Hippocampal formation (tissue), 2 donors: Measurements from ENCODE around the gene DAPK1.
"Not testable (repeated sequence)": the region's sequence is repeated elsewhere in the genome, so short reads cannot be mapped to it uniquely, and the experiment has no call there.

ENCODE experiments used
- DNase-seq, 2 donors: peaks; one replicate each; lab custom pipeline; 2025; lab: John Stamatoyannopoulos, UW

DAPK1 gene

DNA sequence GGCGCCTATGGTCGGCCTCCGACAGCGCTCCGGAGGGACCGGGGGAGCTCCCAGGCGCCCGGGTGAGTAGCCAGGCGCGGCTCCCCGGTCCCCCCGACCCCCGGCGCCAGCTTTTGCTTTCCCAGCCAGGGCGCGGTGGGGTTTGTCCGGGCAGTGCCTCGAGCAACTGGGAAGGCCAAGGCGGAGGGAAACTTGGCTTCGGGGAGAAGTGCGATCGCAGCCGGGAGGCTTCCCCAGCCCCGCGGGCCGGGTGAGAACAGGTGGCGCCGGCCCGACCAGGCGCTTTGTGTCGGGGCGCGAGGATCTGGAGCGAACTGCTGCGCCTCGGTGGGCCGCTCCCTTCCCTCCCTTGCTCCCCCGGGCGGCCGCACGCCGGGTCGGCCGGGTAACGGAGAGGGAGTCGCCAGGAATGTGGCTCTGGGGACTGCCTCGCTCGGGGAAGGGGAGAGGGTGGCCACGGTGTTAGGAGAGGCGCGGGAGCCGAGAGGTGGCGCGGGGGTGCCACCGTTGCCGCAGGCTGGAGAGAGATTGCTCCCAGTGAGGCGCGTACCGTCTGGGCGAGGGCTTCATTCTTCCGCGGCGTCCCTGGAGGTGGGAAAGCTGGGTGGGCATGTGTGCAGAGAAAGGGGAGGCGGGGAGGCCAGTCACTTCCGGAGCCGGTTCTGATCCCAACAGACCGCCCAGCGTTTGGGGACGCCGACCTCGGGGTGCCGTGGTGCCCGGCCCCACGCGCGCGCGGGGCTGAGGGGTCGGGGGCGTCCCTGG is 561 bp downstream of the DAPK1 start:
- peak in 1 of 2 donors; percentile 42 for DNase-seq

DNA sequence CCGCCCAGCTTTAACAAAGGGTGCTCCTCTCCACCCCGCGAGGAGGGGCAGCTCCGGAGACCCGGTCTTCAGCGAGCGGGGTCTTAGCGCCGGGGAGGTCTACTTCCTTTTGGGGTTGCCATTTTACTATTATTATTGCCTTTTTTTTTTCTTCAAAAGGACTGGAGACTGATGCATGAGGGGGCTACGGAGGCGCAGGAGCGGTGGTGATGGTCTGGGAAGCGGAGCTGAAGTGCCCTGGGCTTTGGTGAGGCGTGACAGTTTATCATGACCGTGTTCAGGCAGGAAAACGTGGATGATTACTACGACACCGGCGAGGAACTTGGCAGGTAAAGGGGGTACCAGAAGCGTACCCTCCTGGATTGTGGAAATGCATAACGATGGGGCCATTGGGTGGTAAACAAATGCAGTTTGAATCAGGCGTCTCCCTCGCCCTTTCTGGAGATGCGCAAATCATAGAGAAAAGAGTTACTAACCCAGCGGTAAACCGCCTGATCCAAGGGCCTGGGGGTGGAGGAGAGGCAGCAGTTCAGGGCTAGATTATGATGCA is 1.2 kb downstream of the DAPK1 start:
- DNase-seq, result no peak

DNA sequence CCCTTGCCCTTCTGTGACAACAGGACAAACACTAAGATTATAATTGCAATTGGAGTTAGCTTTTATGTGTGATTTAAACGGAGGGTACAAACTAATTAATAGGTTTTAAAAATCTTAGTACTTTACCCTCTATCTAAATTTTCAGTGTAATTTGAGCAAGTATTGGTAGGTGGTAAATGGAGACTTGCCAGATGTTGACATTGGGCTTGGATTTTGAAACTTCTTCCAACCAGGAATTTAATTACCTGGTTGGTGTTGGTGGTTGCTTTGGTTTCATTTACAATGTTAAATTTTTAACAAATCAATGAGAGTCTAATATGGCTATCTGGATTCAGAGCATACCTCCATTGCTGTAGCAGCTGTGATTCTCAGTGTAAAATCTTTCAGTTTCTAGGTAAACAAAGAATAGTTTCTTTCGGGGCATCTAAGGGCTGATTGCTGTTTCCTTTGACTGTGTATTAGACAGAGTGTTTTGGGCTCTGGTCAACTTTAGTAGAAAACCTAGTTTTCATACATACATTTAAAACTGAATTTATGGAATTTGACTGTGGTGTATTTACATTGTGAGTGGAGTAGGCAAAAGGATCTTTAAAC is 1.9 kb downstream of the DAPK1 start:
- DNase-seq, result no peak

DNA sequence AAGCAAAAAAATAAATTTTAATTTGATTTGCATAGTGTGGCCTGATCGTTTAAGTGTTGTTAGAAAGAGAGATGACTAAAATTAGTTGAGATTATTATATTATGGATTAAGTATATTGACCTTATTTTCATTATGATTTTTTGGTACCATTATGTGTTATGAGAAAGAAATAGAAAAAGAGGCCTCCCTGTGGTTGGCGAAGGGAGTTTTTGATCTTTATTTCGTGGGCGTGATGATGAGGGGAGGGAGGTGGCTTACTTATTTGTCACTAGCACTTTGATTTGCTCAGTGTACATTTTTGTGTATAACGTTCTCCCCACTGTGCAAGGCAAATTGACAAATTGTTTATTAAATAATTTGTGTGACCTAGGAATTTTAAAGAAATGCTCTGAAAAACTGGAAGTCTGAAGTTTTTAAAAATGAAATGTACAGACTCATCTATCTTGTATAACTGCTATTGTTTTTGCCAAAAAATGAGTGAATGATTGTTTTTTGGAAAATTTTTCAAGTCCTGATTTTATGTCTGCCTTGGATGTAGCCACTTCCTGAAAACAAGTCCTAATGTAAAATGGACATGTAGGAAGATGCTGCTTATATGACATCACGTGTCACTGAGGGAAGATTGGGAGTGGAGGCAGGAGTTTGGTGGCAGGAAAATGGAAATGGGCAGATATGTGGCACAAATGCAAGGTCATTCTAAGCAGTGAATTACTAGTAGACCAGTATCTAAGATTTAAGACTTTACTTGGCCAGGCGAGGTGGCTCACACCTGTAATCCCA is 3.0 kb downstream of the DAPK1 start:
- no peak for DNase-seq

DNA sequence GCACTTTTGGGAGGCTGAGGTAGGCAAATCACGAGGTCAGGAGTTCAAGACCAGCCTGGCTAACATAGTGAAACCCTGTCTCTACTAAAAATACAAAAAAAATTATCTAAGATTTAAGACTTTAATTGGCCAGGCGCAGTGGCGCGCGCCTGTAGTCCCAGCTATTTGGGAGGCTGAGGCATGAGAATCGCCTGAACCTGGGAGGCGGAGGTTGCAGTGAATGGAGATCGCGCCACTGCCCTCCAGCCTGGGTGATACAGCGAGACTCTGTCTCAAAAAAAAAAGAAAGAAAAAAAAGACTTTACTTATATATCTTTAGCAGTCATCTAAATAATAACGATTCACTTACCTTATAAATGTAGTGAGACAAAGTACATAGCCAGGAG is 3.6 kb downstream of the DAPK1 start:
- not testable (repeated sequence) for DNase-seq

DNA sequence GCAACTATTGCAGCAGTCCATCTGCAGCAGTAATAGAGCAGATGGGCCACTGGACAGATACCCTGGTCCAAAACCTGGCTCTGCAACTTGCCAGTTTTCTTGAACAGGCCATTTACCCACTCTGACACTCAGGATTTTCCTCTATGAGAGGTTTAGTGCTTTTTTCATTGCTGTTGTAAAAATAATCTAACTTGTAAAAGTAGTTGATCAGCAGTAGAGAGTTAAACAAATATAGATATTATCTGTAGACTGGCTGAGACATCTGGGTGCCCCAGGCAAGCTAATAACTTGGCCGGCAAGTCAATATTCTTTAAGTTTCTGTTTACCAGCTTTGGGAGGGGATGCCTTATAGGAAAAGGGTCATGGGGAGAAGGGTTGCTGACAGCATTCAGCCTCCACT is 4.1 kb downstream of the DAPK1 start:
- DNase-seq, result no peak

DNA sequence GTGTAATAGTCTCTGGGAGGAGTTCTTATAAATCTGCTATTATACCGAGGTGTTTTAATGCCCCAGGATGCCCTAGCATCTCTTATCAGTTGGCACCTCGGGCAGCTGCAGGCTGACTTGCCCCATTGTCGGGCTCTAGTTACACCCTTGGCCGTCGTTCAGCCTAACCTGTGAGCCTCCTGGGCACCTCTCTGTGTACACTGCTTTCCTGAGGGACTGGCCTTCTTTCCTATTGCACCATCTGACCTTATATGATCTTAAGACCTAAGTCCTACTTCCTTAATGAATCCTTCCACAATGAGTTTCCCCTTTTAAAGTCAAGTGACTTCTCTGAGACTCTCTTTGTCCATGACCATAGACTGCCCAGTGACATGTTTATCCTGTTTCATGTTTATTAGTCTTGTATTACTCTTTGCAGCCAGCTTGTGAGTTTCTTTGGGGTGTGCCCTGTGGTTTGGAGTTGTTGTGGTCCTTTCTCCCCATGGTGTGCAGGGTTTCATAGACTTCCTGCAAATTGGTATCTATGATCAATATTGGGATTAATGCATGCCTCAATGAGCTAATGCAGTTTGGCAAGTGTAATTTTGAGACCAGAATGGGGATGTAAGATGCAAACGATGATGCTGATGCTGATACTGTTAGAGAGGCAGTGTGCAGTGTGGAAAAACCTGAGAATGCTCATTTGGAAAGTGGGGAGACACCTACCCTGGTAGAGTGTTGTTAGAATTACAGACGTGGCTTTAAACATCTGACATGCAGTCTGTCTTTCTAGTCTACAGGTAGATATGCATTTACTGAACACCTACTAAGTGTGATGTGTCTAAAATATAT is 4.9 kb downstream of the DAPK1 start:
- DNase-seq, result no peak

DNA sequence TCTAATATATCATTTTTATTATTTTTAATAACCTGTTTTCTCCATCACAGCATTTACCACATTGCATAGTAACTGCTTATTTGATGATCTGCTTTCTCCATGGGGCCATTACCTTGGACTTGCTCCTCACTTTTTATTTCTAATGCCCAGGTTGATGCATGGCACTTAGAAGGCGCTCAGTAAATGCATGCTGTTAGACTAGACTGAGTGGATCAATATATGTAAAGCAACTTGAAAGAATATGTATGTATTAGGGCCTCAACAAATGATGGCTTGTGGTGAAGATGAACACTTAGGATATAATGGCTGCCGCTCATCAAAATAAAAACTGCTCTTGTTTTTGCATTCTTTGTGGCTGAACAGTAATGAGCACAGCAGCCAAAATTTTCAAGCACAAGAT is 5.8 kb downstream of the DAPK1 start:
- no peak for DNase-seq

DNA sequence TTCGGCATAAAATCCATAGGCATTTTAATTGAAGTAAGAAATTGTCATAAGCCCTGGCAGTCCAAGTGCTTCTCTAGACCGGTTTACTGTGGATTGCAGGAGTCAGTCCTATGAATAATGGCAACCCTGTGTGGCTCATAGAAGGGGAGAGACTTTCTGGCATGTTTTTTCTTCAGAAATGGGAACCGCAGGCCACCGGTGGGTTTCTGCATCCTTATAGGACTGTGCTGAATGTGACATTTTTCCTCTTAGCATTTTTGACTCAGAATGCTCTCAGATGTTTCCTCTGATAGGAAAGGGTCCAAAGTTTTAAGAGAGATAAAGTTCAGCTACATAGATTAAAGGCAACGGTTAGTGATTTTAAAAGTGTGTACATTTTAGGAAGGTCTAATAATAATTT is 6.3 kb downstream of the DAPK1 start:
- DNase-seq, result no peak

DNA sequence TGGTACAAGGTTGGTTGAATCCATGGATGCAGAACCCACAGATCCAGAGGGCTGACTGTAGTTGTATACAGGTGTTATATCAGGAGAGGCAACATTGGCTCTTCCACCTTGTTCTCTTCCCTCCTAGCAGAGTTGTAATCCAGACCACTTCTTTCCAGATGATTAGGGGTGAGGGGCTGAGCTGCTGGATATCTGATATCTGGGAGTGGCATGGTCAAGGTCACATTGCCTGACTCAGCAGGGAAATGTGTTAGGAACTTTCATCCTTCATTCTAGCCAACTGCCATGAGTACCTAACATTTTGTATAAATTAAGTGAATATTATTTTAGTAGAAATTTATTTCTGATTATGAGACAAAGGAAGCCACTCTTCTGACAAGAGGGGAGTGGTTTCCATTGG is 7.3 kb downstream of the DAPK1 start:
- DNase-seq, result no peak

DNA sequence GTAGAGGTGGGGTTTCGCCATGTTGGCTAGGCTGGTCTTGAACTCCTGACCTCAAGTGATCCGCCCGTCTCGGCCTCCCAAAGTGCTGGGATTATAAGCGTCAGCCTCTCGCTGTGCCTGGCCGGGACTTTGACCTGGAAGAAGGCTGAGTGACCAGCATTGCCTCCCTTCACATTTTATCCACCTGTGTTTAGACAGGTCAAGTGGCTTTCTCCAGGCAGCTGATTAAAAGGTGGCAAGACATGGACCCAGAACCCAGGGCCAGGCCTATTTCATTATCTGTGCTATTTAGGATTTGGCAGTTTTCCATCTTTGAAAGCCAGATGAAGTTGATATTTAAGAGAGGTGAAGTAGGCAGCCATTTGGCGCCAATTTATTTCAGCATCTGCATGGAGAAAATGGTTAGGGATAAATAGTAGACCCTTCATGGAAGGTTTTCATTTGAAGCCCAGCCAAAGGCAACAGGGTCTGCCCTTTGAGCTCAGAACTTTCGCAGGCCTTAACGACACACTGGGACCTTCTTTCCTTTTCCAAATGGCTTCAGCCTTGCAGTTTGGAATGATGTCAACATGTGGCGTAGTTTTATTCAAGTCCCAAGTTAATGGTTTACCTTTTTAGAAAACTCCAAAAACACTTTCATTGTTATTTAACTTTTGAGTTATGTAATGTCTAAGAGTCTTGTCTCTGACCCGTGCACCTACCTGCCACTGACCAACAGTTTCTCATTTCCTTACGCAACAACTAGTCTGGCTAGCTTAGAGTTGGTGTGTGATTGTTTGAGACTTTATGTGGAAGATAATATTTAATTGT is 8.4 kb downstream of the DAPK1 start:
- no peak for DNase-seq

DNA sequence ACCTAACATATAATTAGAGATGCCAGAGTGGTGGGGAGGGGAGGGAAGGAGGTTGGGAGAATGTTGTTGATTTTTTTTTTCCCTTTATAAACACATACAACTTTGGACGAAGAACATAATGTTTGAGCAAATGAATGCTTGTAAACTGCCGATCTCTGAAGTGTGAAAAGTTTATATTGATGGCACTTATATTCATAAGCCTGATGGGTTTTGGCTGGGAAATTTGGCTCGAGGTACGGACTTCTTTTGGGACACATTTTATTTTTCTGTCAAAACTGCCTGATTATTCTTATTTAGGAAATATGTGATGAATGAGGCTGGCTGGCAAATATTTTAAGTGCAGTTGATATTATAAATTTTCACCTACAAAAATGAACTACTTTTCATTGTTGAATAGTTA is 9.9 kb downstream of the DAPK1 start:
- DNase-seq, result no peak

DNA sequence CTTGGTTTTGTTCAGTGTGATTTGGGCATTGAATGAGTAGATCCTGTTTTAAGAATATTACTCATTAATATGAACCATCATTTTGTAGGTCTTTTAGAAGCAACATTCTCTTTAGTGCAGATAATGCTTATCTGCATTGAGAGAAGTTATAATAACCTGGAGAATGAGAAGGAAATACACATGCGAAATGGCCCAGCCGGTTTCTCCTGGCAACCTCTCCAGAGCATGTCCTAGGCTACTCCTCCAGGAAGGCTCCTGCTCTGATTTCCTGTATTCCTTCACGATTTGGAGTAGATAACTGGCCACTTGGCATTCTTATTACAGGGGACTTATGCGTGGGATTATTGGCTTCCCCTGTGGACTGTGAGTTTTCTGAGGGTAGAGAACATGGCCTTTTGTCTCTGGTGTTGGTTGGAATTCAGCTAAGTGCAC is 12.6 kb downstream of the DAPK1 start:
- no peak for DNase-seq

DNA sequence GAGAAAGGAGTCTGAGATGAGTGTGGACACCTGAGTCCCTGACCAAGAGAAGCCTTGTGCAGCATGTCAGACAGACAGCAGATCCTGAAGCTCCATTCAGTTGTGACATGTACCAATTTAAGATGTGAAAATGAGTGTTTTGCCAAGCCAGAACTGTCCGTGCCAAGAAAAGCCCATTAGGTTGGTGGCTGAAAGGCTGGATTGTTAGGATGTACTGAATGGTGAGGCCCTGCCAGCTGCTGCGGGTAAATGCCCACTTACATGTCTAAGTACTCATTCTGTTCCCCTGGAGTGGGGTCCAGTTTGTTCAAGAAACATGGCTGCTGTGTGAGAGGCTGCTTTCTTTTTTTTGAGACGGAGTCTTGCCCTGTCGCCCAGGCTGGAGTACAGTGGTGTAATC is 14.6 kb downstream of the DAPK1 start:
- DNase-seq, result no peak

DNA sequence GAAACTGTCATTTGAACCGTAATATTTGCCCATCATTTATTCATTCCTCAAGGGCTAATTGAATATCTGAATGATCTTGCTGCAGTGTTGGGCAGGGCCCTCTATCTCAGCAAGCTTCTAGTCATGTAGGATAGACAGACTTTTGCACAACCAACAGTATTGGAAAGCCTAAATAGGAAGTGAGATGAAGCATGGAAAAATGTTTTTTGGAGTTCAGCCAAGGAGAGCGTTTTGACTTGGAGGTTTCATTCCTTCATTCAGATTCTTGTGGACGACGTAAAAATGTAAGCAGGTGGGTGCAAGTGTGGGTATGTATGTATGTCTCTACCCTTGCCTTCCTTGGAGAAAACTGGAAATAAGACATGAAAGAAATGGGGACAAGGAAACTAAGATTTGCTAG is 15.5 kb downstream of the DAPK1 start:
- no peak for DNase-seq

DNA sequence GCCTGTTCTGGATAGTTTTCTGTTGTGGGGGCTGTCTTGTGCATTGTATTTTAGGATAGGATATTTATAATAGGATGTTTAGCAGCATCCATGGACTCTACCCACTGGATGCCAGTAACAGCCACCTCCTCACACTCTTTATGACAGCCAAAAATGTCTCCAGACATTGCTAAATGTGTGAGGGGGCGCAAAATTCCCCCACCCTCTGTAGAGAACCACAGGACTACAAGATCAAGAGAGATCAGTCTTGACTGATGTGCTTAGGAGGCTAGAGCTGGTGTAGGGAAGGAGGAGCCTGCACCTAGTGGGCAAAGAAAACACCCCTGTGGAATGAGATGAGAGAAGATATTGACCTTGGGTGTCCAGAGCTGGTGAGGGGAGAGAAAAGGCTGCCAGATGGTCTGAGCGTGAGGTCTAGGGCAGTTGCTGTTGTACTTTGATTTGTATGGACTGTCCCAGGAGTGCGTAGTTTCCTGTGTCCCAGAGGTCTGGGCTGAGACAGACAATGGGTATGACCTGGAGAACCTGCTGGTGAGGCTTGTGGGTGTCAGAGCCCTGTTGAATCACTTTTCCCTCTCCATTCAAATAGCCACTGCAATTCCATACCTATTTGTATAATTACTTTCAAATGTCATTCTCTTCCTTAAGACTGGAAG is 16.3 kb downstream of the DAPK1 start:
- no peak for DNase-seq

DNA sequence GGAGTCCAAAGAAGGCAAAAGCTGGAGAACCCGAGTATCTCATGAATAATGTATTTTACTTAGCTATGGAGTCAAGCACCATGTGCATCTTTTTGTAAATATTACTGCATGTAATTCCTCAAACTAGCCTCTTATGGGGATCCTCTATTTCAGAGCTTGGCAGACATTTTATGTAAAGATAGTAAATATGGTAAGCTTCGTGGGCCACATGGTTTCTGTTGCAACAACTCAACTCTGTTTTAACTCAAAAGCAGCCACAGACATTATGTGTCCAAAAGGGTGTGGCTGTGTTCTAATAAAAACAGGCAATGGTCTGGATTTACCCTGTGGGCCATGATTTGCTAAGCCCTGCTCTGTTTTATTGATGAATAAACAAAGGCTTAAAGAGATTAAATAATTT is 17.3 kb downstream of the DAPK1 start:
- DNase-seq, result no peak

DNA sequence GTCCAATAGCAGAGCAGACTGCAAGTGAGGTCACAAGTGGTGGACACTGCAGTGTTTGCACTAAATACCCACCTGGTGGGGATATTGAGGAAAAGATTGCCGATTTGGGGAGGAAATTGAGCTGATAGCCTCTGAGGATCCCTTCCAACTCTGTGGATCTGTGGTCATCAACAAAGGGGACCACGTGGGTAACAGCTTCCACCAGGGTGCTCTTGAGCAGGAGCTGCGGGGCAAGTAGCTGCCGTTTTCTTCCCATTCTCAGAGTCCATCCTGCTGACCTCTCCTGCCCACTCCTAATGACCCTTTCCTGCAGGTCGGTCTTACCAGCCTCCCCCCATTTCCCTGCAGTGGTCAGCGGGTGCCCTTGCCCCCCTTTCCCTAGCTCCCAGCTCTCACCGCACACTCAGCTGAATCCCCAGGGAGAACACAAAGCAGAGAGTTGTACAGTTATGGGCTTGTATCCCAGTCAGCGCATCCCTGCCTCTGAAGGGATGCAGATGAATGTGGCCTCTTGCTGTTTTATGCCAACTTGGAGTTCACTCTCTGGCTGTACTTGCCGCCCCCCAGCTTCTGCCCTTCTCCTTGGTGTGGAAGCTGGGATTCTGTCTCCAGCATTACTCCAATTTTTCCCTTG is 18.0 kb downstream of the DAPK1 start:
- DNase-seq, result no peak

DNA sequence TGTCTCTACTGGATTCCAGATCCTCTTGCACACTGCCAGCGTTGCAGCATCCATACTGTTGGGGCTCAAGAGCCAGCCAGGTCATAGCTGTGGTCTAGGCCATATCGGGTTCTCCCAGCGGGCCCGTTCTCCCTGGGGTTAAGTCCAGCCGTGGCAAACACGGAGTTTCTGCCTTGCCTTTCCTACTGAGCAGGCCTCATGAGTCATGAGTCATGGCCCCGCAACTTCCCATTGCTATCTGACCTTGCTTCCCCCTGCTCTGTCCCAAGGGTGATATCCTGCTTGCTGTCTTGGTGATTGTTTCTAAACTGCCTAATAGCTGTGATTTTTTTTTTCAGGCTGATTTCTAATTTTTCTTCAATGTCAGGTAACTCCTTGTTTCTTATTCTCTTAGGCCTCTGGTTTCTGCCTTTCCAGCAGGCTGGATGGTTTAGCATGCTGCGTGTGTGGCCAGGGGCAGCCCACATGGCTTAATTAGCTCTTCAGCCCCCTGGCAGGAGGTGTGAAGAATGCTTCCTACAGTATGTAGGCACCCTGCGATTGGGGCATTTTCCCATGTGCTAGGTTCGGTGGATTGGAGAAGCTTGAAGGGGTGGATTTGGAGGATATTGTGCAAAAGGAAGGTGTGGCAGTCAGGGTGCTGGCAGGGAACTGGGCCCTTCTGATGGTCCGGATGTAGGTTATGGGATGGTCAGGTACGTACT is 18.7 kb downstream of the DAPK1 start:
- no peak for DNase-seq

DNA sequence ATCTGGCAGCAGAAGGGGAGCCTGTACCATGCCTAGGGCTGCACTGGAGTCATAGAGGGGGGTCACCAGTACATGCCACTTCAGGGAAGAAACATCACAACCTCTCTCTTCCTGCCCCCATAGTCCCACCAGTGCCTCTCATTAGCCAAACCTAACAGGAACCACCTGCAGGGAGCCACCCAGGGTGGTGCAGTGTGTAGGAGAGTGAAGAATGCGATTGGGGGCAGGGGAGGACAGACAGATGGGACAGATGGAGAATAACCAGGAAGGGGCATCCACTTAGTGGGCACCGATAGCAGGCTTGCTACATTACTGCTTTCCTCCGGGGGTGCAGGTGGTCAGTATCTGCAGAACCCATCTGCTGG is 19.2 kb downstream of the DAPK1 start:
- DNase-seq, result no peak
